ENCODE measurements around the gene SCG5.
A peak's percentile ranks its signal among the peaks of the same experiment; 100 is the strongest.
"Not testable (repeated sequence)": the region's sequence is repeated elsewhere in the genome, so short reads cannot be mapped to it uniquely, and the experiment has no call there.

SCG5 gene, protein sequence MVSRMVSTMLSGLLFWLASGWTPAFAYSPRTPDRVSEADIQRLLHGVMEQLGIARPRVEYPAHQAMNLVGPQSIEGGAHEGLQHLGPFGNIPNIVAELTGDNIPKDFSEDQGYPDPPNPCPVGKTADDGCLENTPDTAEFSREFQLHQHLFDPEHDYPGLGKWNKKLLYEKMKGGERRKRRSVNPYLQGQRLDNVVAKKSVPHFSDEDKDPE

DNA sequence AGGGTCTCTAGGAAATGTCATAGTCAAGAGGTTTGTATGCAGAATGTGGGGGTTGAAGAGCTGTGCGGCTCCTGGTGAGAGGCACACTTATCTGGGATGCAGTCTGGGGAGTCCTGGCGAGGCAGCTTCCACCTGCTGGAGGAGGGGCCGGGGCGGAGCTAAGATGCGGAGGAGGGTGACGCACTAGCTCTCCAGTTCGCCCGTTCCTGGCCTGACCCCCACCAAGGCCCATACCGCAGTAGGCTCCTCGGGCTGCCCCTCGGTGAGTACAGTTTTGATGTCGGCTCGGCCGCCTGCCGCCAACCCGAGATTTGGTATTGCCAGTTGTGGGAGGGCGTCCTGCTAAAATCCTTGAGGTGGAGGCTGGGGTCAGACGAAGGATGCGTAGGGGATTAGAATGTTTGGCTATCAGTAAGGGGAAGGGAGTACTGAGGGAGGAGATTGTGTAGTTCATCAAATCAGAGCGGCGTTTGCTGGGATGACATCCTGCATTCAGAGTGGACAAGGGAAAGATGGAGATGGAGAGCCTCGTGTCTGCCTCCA, at the start of gene SCG5:
TSS of gene SCG5 (plus strand) at position 194 of the 543 bp plus-strand sequence. CDS start 1,883 bp downstream, outside the sequence.
- H3K27me3 ChIP-seq (ENCODE audit: insufficient read depth, poor library complexity, severe bottlenecking): no peaks in the 10 kb centered on the region
- ATAC-seq (ENCODE audit: low read depth): peak; percentile 86
- peak; percentile 80 for DNase-seq (ENCODE audit: low spot score)
- no peaks in the 10 kb centered on the region for H3K9me3 ChIP-seq (ENCODE audit: severe bottlenecking)
- H3K36me3 ChIP-seq (ENCODE audit: low read depth): peaks cover 42% of the 10 kb centered on the region
- peak within 1 kb of the TSS; percentile 15 for H3K4me3 ChIP-seq (ENCODE audit: severe bottlenecking)
- no peak within 1 kb of the TSS for H3K27ac ChIP-seq (ENCODE audit: poor library complexity, severe bottlenecking)
- TF ChIP-seq, protein P1, sequence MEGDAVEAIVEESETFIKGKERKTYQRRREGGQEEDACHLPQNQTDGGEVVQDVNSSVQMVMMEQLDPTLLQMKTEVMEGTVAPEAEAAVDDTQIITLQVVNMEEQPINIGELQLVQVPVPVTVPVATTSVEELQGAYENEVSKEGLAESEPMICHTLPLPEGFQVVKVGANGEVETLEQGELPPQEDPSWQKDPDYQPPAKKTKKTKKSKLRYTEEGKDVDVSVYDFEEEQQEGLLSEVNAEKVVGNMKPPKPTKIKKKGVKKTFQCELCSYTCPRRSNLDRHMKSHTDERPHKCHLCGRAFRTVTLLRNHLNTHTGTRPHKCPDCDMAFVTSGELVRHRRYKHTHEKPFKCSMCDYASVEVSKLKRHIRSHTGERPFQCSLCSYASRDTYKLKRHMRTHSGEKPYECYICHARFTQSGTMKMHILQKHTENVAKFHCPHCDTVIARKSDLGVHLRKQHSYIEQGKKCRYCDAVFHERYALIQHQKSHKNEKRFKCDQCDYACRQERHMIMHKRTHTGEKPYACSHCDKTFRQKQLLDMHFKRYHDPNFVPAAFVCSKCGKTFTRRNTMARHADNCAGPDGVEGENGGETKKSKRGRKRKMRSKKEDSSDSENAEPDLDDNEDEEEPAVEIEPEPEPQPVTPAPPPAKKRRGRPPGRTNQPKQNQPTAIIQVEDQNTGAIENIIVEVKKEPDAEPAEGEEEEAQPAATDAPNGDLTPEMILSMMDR (IDR thresholded peaks at IDR 0.05; ENCODE audit: poor library complexity, severe bottlenecking): no peak
- peaks cover 16% of the 10 kb centered on the region for H3K4me1 ChIP-seq (ENCODE audit: insufficient read depth, poor library complexity, severe bottlenecking)

DNA sequence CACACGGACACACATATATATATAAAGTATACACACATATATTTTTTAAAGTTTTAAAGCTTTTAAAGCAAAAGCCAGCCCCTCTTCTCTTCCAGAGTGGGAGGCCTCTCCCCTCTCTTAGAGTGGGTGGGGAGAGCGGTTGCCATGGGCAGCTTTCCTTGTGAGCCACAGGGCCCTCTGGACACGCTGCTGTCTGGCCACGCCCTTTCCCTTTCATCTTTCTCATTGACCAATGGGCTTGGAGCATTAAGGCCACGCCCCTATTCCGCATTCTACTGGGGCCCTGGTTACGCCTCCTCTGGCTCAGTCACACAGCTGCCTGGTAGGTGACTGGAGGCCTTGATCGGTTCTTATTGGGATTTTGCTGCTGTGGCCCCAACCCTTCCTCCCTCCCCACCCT, 48.4 kb upstream of the SCG5 start, which contains the start of gene GOLGA8N:
TSS of gene GOLGA8N (plus strand) at position 306 of the 400 bp plus-strand sequence.
- H3K27me3 ChIP-seq (ENCODE audit: insufficient read depth, poor library complexity, severe bottlenecking); H3K27ac ChIP-seq (ENCODE audit: poor library complexity, severe bottlenecking); H3K4me1 ChIP-seq (ENCODE audit: insufficient read depth, poor library complexity, severe bottlenecking); H3K9me3 ChIP-seq (ENCODE audit: severe bottlenecking); ATAC-seq (ENCODE audit: low read depth); DNase-seq (ENCODE audit: low spot score); H3K4me3 ChIP-seq (ENCODE audit: severe bottlenecking); H3K36me3 ChIP-seq (ENCODE audit: low read depth): not testable (repeated sequence)

DNA sequence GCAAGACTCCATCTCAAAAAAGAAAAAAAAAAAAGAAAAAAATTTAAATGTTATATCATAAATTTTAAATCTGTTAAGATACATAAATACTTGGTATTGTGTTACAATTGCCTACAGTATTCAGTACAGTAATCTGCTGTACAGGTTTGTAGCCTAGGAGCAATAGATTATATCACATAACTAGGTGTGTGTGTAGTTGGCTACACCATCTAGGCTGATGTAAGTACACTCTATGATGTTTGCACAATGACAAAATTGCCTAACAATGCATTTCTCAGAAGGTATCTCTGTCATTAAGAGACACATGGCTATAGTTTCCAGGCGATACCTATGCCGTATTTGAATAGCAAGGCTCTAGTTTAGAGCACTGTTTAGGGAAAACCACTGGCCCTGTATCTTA, 32.0 kb upstream of the SCG5 start:
- not testable (repeated sequence) for ATAC-seq (ENCODE audit: low read depth); H3K4me1 ChIP-seq (ENCODE audit: insufficient read depth, poor library complexity, severe bottlenecking)

DNA sequence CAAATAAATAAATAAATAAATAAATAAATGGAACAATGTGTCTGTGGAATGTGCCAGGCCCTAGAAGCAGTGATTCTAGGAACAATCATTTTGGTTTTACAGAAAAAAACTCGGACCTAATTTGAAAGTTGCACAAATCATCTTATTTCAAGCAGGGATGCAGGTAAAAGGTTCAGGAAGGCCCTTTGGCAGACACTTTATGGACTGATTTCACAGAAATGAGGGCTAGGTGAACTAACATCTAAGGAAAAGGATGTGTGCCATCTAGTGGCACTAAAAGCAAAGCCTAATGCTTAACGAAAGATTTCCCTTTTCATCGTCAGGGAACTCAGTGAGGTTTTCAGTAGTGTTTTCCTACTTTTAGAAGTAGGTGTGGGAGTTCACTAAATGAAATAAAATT, 30.8 kb upstream of the SCG5 start:
- DNase-seq (ENCODE audit: low spot score): not testable (repeated sequence)

More for the DNA sequence above, 32.0 kb upstream of the SCG5 start:
- not testable (repeated sequence) for H3K9me3 ChIP-seq (ENCODE audit: severe bottlenecking); H3K27me3 ChIP-seq (ENCODE audit: insufficient read depth, poor library complexity, severe bottlenecking); H3K4me3 ChIP-seq (ENCODE audit: severe bottlenecking); H3K27ac ChIP-seq (ENCODE audit: poor library complexity, severe bottlenecking); DNase-seq (ENCODE audit: low spot score); H3K36me3 ChIP-seq (ENCODE audit: low read depth)

DNA sequence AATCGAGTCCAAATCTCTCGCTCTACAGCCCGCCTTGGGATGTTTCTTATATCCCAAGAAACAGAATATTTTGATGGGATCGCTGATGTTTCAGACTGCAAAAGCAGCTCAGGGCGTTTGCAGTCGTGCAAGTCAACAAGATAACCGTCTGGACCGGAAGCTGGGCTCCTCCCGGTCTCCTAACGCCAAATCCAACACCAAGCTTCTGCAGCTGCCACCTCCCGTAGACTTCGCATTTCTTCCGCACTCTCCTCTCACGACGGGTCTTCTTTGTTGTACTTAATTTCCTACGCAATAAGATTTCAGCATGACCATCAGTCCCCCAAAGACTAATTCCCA, 26.8 kb upstream of the SCG5 start:
- peak; percentile 59 for ATAC-seq (ENCODE audit: low read depth)
- peak; percentile 74 for DNase-seq (ENCODE audit: low spot score)
- Histone ChIP-seq H3K27ac (ENCODE audit: poor library complexity, severe bottlenecking) (peak overlapping the region; percentile 72), H3K36me3 (ENCODE audit: low read depth) (peaks cover 28% of the 10 kb centered on the region), H3K4me1 (ENCODE audit: insufficient read depth, poor library complexity, severe bottlenecking) (peaks cover 20% of the 10 kb centered on the region), H3K4me3 (ENCODE audit: severe bottlenecking) (peak overlapping the region; percentile 83)
- H3K9me3 ChIP-seq (ENCODE audit: severe bottlenecking); H3K27me3 ChIP-seq (ENCODE audit: insufficient read depth, poor library complexity, severe bottlenecking): not testable (repeated sequence)

More for the DNA sequence above, 30.8 kb upstream of the SCG5 start:
- H3K4me1 ChIP-seq (ENCODE audit: insufficient read depth, poor library complexity, severe bottlenecking); H3K9me3 ChIP-seq (ENCODE audit: severe bottlenecking); H3K4me3 ChIP-seq (ENCODE audit: severe bottlenecking); H3K27ac ChIP-seq (ENCODE audit: poor library complexity, severe bottlenecking); H3K36me3 ChIP-seq (ENCODE audit: low read depth); H3K27me3 ChIP-seq (ENCODE audit: insufficient read depth, poor library complexity, severe bottlenecking): not testable (repeated sequence)
- TF ChIP-seq, protein P1 (IDR thresholded peaks at IDR 0.05; ENCODE audit: poor library complexity, severe bottlenecking): peak; percentile 49
- peak; percentile 48 for ATAC-seq (ENCODE audit: low read depth)

DNA sequence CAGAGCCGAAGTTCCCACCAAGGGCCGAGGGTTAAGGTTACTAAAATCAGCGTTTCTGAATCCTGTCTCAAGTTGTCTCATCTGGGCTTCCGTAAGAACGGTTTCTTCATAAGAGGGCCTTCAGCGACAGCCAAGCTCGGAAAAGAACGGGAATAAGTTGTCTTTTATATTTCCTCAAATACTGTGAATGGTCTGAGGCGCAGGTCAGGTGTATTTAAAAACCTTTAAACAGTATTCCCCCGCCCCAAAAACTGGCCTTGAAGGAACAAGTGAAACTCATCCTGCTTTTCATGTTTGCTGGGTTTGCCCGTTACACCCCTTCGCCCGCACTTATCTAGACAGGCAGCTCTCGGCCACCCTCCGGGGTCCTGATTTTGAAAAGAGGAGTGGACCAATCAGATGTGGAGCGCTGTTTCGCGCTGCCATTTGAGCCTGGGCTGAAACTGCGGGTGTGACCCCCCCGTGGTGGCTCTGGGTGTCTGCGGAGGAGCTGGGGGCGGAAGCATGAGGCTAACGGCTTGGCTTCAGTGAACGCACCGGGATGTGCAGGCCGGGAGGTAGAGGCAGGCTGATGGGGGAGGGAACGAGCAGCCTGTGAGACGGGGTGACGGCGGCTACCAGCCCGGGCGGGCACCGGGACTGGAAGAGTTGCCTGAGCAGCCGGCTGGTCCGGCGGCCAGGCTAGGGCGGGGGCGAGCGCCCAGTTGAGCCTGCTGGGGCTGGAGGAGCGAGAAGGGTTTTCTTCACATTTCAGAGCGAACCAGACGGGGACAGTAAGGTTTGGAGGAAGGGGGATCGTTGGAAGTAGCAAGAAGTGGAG, 26.2 kb upstream of the SCG5 start, which contains the start of gene ARHGAP11A:
TSS of gene ARHGAP11A (plus strand) at position 454 of the 820 bp plus-strand sequence. CDS start 708 bp downstream, outside the sequence.
- DNase-seq (ENCODE audit: low spot score): peak; percentile 77
- Histone ChIP-seq H3K36me3 (ENCODE audit: low read depth) (peaks cover 30% of the 10 kb centered on the region), H3K4me1 (ENCODE audit: insufficient read depth, poor library complexity, severe bottlenecking) (peaks cover 20% of the 10 kb centered on the region), H3K27ac (ENCODE audit: poor library complexity, severe bottlenecking) (peak within 1 kb of the TSS; percentile 72), H3K4me3 (ENCODE audit: severe bottlenecking) (peak within 1 kb of the TSS; percentile 83)
- H3K9me3 ChIP-seq (ENCODE audit: severe bottlenecking); H3K27me3 ChIP-seq (ENCODE audit: insufficient read depth, poor library complexity, severe bottlenecking): not testable (repeated sequence)
- ATAC-seq (ENCODE audit: low read depth): peak; percentile 66

DNA sequence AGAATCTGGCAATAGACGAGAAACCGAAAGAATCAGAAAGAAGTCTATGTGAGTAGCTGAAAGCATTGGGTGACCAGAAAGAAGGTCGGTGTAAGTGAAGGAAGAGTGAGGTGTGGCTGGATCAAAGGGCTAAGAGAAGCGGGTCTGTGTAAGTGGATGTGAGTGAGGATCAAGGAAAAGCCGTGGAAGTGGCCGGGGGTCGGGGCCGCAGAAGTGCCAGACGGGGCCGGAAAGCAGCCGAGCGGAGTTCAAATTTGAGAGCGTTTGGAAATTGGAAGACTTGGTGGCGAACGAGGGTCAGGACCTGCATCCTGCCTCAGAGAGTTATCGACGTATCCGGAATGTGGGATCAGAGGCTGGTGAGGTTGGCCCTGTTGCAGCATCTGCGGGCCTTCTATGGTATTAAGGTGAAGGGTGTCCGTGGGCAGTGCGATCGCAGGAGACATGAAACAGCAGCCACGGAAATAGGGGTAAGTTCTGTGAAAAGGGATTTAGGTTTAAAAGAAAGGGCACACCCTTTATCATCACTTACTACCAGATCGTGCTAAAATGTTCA, 25.6 kb upstream of the SCG5 start:
- H3K27me3 ChIP-seq (ENCODE audit: insufficient read depth, poor library complexity, severe bottlenecking); H3K9me3 ChIP-seq (ENCODE audit: severe bottlenecking); DNase-seq (ENCODE audit: low spot score): not testable (repeated sequence)
- Histone ChIP-seq H3K4me3 (ENCODE audit: severe bottlenecking) (peak overlapping the region; percentile 83), H3K36me3 (ENCODE audit: low read depth) (peaks cover 34% of the 10 kb centered on the region), H3K27ac (ENCODE audit: poor library complexity, severe bottlenecking) (peak overlapping the region; percentile 72), H3K4me1 (ENCODE audit: insufficient read depth, poor library complexity, severe bottlenecking) (peaks cover 20% of the 10 kb centered on the region)
- ATAC-seq (ENCODE audit: low read depth): peak; percentile 57

Data from RWPE2 (cell line).